CD4-positive, alpha-beta T cell treated with Interleukin-17A for 1 hour (primary cell): ENCODE results near the gene KRT85.
"Not testable (repeated sequence)": the region's sequence is repeated elsewhere in the genome, so short reads cannot be mapped to it uniquely, and the experiment has no call there.

Experiments used
- DNase-seq: peaks from one replicate; pipeline ENCODE4 v3.0.0-alpha.2; 2020

Gene KRT85

DNA sequence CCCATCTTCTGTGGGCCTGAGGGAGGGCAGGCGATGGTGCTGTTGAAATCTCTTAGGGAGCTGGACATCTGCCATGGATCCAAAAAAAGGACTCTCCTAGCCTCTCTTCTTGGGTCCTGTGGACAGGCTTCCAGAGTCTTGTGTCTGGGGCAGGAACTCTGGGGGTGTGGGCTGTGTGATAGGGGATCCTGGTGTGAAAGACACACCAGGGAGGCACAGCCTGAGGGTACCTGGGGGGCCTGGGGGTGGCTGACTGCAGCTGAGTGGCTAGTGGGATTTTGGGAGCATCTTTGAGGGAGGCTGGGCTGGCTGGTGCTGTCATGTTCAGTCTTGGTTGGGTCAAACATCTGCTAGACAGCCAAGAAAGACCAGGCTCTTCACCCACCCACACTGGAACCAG is 44.3 kb downstream of the KRT85 start:
- DNase-seq = no peak

DNA sequence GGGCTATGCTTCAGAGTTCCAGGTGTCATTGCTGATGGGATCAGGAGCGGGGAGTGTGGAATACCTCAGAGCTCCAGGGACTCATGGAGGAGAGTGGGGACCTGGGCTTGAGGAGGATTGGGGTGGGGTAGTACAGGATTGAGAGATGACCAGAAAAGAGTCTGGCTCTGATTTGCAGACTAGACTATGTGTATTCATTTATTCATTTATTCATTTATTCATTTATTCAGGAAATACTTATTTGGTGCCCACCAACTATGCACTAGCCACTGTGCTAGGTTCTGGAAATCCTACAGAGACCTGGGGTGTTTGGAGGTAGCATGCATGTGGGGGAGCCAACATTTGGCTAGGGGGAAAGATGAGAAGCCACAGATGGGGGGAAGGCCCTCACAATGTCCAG is 45.2 kb downstream of the KRT85 start:
- DNase-seq = no peak

DNA sequence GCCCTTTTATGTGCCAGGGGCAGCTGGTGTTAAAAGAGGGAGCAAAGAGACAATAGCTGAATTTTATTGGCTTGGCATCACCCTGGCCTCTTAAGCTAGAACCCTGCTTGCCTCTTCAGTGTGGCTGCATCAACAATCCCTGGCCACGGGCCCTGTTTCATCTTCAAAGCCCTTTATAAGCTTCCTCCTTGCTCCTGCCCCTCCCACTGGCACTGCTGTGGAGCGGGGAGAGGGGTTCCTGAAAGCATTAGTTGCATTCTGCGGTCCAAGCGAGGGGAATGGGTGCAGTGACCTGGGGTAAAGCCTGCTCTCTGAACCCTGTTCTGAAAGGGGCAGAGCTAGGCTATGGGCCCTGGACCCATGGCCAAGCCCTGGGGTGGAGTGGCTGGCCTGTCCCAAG is 45.9 kb downstream of the KRT85 start:
- DNase-seq = no peak

DNA sequence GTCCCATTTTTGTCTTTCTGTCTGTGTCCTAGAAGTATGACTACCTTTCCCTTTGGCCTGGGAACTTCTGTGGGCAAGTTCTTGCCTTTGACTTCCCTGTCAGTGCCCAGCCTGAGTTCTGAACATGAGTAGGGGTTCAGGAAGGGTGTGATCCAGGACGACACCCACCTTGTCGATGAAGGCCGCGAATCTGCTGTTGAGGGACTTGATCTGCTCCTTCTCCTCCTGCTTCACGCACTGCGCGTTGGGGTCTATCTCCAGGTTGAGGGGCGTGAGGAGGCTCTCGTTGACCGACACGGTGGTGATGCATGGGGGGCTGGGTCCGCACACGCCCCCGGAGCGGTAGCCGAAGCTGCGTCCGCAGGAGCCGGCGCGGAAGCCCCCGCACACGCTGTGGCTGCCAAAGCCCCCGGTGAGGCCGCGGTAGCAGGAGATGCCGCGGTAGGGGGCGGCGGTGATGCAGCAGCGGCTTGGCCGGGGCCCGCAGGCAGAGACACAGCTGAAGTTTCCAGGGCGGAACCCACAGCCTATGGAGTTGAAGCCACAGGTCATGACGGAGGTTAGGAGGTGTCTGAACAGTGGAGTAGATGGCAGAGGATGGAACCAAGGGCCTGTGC is 46.4 kb downstream of the KRT85 start, which contains the start of gene KRT83:
Gene KRT83 (minus strand): TSS at position 615 of the 617 bp plus-strand sequence. CDS start 63 bp downstream, at position 552.
- DNase-seq = no peak

DNA sequence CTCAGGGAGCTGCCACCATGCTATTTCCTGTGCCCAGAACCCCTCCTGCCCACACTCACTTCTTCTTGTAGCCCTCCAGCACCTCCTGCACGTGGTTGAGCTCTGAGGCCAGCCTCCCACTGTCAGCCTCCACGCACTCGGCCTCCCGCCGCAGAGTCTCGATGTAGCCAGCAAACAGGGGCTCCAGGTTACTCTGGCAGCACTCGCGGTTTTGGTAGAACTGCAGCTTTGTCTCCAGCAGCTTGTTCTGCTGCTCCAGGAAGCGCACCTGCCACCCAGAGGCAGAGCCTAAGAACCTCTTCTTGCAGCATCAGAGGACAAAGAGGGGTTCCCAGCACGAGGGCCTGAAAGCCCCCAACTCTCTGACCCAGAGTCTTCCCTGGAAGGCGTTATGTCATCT is 48.2 kb downstream of the KRT85 start:
- no peak for DNase-seq

DNA sequence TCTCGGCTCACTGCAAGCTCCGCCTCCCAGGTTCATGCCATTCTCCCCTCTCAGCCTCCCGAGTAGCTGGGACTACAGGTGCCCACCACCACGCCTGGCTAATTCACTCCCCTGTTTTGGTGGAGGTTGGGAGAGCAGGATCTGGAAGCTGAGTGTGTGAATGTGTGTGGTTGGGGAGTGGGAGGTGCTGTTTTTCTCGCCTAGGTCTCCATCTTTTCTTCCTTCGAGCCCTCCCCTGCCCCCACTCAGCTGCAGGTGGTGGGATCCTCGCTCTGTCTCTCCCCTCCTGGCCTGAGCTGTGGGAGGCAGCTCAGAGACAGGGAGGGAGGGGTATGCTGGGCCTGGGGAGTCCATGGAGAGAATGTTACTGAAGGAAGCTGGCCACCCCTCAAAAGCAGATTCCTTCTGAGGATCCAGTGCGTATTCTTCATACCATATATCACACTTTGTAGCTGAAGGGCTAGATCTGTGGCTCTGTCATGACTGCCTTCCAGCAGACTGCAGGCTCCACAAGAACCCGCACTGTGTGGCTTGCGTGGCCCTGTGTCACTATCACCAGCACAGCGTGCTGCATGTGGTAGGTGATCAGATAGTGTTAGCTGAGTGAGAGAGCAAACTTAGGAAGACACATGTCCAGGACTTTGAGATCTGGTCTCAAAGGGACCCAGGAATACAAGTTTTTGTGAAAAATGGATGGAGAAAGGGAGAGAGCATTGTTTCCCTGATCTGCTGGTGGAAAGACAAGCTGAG is 48.9 kb downstream of the KRT85 start:
- DNase-seq = no peak

DNA sequence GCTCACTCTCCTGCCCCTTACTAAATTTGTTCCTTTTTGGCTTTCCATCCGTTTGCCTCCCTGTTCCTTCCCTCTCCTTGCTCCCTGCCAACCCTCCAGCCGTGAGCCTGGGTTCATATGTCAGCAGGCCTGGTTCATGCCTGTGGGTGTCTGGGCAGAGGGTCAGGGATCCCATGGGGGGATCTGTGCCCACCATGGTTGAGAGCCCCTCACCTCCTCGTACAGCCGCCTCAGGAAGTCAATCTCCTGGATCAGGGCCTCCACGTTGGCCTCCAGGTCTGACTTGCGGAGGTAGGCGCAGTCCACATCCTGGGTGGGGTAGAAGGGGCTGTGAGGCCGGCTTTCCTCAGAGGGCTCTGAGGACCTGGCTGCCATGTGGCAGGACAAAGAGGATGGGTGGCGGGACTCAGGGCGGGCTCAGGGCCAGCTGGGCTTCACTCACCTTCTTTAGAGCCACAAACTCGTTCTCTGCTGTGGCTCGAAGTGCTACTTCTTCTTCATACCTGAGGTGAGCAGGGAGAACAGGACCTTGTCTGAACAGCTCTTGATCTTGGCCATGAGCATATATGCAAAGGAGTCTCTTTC is 49.7 kb downstream of the KRT85 start:
- DNase-seq = no peak

DNA sequence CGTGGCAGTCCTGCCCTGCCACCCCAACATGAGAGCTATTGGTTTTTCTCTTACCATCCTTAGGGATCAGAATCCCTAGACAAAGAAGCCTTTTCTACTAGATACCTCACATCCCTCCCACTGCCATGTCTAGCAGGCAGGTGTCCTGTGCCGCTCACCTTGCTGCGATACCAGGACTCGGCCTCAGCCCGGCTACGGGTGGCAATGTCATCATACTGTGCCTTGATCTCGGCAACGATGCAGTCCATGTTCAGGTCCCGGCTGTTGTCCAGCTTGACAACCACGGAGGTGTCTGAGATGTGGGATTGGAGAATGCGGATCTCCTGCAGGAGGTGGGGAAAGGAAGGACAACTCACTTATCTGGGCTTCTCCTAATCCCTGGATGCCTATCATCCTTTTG is 50.6 kb downstream of the KRT85 start:
- no peak for DNase-seq

DNA sequence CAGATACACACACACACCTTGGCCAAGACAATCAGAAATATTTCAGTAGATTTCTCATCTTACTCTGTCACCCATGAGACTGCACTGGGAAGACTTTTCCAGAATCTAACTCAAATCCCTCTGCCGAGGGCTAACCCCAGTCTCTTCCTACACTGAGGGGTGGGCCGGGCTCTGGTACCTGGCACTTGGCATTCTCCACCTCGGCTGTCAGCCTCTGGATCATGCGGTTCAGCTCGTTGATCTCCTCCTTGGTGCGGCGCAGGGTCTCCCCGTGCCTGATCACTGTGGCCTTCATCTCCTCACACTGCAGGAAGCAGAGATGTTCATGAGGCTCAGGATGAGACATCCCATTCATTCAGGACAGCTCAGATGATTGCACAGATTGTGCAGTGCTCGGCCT is 51.0 kb downstream of the KRT85 start:
- no peak for DNase-seq

DNA sequence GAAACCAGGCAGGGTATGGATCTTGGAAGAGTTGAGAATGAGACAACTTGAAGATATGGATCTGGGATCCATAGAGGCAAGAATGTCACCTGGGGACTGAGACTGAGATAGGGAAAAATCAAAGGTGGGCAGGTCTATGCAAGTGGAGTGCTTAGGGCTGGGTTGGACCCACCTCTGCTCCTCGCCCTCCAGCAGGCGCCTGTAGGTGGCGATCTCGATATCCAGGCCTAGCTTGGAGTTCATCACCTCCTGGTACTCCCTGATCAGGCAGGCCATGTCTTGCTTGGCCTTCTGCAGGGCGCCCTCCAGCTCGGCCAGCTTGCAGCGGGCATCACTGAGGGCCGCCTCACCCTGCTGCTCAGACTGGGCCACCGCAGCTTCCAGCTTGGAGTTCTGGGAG is 51.6 kb downstream of the KRT85 start:
- not testable (repeated sequence) for DNase-seq

DNA sequence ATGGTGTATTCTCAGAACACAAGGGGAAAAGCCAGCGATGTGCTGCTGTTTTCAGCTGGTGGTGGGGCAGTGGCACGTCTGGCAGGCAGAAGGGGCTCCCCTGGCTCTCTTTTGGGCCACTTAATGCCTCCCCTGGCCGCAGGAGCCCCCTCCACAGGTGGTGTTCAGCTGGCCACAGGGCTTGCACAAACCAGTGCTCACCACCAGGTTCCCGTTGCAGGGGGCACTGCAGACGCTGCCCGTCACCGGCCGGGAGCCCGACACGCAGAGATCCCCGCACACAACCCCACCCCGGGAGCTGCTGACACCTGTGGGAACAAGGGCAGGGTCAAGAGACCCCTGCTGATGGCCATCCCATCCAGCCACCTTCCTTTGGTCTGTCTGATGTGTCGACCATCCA is 52.8 kb downstream of the KRT85 start:
- DNase-seq = no peak

DNA sequence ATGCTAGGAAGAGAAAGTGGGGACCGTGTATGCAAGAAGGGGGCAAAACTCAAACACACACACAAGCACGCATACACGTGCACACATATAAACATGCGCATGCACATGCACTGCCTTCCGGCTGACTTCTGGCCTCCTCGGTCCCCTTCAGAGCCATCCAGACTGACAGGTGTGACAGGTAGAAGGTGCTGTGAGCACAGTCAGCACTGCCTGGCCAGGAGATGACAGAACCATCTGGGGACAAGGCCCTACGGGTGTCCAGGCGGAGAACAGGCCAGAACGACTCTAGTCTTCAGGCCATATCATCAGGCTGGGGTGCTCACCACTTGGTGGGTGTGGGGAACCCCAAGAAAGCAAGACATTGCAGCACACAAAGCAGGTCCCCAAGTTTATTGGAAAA is 53.4 kb downstream of the KRT85 start:
- DNase-seq = no peak

DNA sequence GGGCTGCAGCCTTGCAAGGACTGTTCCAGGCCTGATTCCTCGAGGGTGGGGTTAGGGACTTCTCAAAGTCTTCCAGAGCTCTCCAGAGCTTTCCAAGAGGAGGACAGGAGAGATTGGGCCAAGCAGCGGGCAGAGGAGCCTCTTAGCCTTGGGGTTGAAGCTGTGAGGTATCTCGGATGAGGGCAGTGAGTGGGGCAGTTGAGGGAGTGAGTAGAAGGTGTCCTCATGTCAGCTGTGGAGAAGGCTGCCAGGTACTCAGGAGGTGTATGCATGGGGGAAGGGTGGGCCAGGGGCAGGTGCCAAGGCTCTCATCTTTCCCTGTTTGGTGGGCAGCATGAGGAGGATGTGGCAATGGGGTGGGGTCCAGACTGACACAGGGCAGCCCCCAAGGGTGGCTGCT is 53.8 kb downstream of the KRT85 start:
- no peak for DNase-seq

DNA sequence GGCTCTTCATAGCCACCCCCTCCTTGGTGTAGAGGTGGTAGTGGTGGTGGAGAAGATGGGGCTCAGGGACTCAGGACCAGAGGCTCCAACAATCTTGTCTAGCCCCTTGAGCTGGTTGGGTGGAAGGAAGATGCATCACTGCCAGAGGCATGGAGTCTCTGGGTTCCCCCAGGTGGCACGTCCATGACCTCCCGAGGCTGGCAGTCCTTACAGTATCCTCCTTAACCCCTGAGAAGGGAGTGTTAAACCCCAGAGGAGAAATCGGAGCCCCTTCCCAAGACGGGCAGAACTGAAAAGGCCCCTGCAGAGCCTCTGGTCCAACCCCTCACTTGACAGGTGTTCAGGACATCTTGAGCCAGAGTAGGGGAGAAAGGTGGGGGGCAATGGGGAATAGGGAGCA is 55.2 kb downstream of the KRT85 start:
- DNase-seq = no peak

DNA sequence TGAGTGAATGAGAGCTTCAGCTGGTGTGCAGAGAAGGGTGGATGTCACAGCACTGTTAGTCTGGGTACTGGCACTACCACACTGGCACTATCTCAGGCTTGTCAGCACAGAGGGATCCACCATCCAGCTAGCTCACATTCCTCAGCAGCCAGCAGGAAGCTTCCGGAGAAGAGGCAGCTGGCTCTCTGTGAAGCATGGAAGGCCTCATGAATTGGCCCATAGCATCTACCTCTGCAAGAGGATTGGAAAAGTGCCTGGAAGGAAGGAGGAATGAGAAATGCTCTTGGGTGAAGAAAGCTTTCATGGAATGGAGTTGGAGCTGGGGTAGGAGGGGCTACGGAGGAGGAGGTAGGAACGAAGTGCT is 56.0 kb downstream of the KRT85 start:
- no peak for DNase-seq

DNA sequence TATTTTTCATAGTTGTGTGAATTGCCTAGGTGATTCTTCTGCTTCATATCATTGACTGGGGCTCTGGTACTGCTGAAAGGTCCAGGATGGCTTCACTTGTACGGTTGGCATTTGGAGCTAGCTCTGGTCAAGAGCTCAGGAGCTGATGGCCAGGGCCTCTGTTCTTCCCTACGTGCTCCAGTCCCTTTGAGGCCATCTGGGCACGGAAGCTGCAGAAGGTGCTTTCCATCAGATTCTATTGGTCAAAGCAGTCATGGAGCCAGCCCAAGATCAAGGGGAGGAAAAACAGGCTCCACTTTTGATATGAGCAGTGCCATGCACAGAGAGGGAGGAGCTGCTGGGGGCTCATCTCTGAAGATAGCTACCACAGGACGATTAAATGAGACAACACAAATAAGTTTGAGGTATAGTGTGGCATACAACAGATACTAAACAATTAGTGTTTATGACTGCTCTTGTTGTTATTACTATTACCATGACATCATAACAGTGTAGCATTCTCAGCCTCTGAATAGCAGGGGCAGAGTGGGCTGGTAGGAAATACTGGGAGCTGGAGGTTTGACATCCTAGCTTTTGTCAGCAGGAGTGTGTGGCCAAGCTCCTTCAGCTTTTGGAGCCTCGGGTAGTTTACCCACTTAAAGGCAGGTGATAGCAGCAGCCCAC is 56.5 kb downstream of the KRT85 start:
- no peak for DNase-seq
